GM13977 (cell line): ENCODE measurements around the gene MEPCE.

Experiments used
- DNase-seq: peaks from one replicate; pipeline ENCODE4 v3.0.0; 2012; ENCODE audit warnings: low spot score
- in situ Hi-C: fragments of 300-500 bp; cut with MboI; formaldehyde crosslinking; loops from one replicate; pipeline ENCODE4 v1.12.0; 2022; ENCODE audit warnings: low sequenced_read_pairs, low pct_unique_long_range_greater_than_20kb, mixed read lengths, inconsistent platforms; ENCODE audit not compliant: unreplicated experiment
- TF ChIP-seq, protein P1 (sequence below): IDR thresholded peaks from 2 replicates; pipeline ENCODE4 v1.5.1; 2012; ENCODE audit warnings: mild to moderate bottlenecking, control low read depth; ENCODE audit not compliant: insufficient read depth; ENCODE audit errors: extremely low read depth, missing control alignments

The MEPCE gene

DNA sequence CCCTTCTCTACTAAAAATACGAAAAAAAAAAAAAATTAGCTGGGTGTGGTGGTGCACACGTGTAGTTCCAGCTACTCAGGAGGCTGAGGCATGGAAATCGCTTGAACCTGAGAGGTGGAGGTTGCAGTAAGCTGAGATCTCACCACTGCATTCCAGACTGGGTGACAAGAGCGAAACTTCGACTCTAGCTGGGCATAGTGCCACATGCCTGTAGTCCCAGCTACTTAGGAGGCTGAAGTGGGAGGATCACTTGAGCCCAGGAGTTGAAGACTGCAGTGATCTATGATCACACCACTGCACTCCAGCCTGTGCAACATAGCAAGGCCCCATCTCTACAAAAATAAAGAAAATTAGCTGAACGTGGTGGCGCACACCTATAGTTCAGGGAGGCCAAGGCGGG is 35.7 kb downstream of the MEPCE start:
- TF ChIP-seq, protein P1, sequence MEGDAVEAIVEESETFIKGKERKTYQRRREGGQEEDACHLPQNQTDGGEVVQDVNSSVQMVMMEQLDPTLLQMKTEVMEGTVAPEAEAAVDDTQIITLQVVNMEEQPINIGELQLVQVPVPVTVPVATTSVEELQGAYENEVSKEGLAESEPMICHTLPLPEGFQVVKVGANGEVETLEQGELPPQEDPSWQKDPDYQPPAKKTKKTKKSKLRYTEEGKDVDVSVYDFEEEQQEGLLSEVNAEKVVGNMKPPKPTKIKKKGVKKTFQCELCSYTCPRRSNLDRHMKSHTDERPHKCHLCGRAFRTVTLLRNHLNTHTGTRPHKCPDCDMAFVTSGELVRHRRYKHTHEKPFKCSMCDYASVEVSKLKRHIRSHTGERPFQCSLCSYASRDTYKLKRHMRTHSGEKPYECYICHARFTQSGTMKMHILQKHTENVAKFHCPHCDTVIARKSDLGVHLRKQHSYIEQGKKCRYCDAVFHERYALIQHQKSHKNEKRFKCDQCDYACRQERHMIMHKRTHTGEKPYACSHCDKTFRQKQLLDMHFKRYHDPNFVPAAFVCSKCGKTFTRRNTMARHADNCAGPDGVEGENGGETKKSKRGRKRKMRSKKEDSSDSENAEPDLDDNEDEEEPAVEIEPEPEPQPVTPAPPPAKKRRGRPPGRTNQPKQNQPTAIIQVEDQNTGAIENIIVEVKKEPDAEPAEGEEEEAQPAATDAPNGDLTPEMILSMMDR = no peak
- DNase-seq = no peak
- in situ Hi-C loops = no loop called here

DNA sequence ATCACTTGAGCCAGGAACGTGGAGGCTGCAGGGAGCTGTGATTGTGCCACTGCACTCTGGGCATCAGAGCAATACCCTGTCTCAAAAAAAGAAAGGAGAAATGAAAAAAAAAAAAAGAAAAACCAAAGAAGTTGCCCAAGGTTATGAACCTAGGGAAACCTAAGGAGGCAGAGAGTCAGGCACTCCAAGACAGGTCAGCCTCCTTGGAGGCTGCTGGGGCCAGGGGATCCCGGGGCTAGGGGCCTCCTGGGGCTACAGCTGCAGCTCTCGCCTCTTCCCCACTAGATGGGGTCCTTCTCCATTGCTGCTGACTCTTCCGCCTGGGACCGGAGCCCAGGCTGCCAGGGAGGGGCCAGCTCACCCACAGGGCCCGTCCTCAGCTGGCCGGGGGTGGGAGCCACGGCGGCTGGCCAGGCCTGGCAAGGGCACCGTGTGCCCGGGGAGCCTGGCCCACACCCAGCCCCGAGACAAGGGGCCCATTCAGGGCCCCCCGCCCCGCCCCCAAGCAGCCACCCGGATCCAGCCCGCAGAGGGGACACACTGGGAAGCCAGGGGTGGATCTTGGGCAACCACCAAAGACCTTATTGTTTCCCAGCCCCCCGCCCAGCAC is 36.2 kb downstream of the MEPCE start:
- in situ Hi-C loops = no loop called here
- DNase-seq = no peak
- TF ChIP-seq, protein P1 = peak; percentile 15

DNA sequence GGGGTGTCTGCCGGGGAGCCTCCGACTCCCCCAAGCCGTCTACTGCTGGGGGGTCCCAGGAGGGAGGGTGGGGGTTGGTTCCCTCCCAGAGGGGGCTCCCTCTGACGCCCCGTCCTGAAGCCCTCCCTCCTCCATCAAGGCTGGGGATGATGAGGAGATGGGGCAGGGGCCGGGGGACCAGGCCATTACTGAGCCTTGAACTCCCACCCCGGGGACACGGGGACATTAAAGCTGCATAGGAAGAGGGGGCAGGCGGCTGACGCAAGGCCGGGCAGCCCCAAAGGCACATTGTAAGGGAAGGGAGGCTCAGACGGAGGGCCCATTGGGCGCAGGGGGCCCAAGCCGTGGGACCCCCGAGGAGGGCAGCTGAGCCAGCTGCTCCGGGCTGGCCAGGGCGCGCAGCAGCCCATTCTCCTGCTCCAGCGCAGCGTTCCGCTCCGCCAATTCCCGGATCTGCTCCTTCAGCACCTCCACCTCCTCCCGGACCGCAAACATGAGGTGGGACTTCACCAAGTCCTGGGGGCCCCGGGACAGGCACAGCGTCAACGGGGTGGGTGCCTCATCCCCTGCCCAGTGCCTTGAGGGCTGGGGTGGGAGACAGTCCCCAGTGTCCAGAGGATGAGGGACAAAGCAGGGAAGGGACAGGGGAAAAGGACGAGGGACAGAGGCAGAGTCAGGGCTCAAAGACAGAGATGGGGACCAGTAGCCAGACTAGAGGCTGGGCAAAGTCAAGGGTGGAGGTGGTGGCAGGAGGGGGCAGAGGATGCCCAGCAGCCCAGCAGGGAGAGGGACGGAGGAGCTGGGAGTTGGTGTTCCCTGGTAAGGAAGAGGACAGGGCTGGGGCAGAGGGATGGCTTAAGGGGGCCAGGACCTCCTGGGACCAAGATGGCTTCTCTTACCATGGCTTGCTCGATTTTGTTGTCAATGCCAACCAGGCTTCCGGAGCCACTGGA is 37.3 kb downstream of the MEPCE start:
- DNase-seq = no peak
- TF ChIP-seq, protein P1 = no peak
- in situ Hi-C loops = no loop called here

DNA sequence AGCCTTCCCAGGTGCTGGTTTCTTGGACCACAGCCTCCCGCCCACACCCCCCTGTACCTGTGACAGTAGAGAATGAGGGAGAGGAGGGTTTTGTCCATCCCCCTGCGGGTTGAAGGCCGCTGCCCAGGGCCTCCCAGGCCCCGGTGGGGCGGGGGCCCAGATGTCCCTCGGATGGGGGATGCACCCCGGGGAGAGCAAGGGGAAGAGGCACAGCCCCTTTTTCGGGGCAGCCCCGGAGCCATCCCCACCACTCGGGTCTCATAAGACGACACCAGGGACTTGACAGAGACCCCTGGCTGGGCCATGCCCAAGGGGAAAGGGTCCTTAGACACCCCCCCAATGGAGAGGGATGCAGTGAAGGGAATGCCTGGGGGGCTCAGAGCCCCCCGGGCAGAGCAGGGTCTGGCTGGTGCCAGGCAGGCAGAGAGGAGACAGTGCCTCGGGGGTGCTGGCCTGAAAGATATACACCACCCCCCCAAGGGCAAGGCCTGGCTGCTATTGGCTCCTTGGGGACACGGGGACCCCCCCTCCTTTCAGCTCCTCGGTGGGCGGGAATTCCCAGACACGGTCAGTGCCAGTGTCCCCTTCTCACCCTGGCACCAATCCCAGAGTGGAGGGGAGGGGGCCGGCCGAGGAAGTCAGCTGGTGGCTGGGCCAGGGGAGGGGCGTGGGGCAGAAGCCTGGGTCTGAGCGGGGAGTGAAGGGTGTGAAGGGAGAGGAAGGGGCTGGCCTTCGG is 38.2 kb downstream of the MEPCE start:
- in situ Hi-C loops = no loop called here
- TF ChIP-seq, protein P1 = no peak

DNA sequence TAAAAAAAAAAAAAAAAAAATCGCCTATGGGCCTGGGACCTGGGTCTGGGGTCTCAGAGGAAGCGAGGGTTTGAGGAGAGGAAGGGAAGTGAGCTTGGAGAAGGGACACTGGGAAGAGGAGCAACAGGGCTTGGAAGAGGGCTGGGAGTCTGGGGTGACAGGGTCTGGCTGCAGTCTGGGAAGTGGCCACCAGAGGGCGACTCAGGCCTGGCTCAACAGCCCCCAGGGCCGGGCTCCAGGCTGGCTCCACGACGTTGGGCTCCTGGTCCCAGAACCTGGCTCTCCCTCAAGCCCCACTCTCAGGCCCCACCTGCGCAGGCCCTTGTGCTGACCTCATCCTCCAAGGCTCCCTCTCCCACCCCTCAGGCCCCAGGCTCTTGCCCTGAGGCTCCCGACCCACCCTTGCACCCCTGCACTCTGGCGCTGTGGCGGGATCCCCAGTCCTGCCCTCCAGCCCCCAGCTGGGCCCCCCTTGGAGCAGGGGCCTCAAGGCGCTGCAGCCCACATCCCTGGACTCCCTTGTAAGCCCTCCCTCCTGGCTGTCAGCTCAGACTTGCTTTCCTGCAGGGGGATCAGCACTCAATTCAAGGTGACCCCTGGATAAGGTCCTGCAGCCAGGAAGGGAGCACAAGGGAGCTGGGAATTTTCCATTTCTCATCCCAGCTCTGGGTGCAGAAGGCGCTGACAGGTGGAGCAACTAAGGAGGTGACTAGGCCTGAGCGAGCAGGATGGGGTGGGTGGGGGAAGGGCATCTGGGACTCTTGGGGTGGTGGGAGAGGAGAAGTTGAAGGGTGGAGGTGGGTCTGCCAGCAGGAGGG is 39.8 kb downstream of the MEPCE start:
- in situ Hi-C loops = no loop called here

More for the DNA sequence above, 38.2 kb downstream of the MEPCE start:
- DNase-seq = no peak

More for the DNA sequence above, 39.8 kb downstream of the MEPCE start:
- DNase-seq = peak; percentile 94
- TF ChIP-seq, protein P1 = peak; percentile 93
